AG09309 (cell line): Measurements from ENCODE around the gene ARNT2.

Experiments used
- DNase-seq: peaks from one replicate; pipeline ENCODE4 v3.0.0-alpha.2; 2010; ENCODE audit warnings: low read depth
- H3K4me3 ChIP-seq: 2 replicates; pipeline ENCODE4 v1.5.1; 2011; ENCODE audit warnings: mild to moderate bottlenecking, low read depth, low read length, moderate library complexity; ENCODE audit not compliant: control insufficient read depth
- TF ChIP-seq, protein P1 (sequence below): IDR thresholded peaks from 2 replicates; pipeline ENCODE4 v1.5.1; 2011; ENCODE audit warnings: mild to moderate bottlenecking, low read depth, low read length, inconsistent platforms; ENCODE audit not compliant: insufficient read depth, control insufficient read depth; ENCODE audit errors: missing control alignments

Gene ARNT2

DNA sequence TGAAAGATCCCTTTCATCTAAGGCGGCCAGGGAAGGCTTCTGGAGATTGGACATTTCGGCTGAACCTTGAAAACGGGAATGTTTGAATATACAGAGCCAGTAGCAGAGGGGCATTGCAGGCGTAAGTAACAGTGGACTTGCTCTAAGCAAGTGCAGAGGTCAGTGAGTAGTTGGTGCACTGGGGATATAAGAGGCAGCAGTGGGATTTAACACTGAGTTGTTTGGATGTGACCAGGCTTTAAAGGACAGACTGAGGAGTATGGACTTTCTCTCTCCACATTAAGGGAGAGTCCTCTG is 1.3 kb downstream of the ARNT2 start:
- no peak overlapping the region for H3K4me3 ChIP-seq
- TF ChIP-seq, protein P1, sequence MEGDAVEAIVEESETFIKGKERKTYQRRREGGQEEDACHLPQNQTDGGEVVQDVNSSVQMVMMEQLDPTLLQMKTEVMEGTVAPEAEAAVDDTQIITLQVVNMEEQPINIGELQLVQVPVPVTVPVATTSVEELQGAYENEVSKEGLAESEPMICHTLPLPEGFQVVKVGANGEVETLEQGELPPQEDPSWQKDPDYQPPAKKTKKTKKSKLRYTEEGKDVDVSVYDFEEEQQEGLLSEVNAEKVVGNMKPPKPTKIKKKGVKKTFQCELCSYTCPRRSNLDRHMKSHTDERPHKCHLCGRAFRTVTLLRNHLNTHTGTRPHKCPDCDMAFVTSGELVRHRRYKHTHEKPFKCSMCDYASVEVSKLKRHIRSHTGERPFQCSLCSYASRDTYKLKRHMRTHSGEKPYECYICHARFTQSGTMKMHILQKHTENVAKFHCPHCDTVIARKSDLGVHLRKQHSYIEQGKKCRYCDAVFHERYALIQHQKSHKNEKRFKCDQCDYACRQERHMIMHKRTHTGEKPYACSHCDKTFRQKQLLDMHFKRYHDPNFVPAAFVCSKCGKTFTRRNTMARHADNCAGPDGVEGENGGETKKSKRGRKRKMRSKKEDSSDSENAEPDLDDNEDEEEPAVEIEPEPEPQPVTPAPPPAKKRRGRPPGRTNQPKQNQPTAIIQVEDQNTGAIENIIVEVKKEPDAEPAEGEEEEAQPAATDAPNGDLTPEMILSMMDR, result no peak

DNA sequence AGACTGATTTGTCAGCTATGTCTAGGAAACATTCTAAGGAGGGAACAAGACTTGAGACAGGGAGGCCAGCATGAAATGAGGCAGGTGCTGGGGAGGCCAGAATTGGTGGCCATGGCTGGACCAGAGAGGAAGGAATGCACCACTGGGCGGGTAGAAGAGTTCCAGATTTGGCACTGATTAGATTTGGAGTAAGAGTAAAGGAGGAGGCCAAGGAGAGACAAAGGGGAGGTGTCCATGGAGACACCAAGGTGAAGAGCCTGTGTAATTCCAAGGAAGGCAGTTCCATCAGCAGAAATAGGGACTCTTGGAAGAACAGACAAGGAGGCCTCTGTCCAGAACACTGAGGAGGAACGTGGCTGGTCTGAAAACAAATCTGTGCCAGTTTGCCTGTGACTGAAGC is 1.8 kb downstream of the ARNT2 start:
- TF ChIP-seq, protein P1, result no peak

More for the DNA sequence above, 1.3 kb downstream of the ARNT2 start:
- no peak for DNase-seq

DNA sequence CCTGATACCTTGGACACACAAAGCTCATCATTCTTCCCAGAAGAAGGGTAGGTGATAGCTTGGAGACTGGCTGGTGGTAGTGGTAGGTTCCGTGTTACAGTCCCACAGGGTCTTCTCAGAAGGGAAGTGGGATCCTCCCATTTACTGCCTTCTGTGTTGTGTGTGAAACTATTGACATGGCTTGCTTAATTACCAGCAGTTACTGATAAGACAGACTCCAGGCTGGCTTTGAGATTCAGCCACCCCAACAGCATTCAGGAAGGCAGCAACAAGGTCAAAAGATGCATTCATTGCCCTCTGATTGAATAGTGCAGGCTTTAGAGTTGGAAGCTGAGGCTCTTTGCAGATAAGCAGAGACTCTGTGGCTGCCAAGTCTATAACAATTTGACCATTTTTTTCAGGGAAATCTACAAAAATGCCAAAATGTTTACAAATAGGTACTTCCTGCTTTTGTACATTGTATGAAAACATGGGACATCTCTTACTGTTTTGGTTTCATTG is 7.7 kb downstream of the ARNT2 start:
- DNase-seq, result no peak
- TF ChIP-seq, protein P1, result no peak
- no peak overlapping the region for H3K4me3 ChIP-seq

More for the DNA sequence above, 1.8 kb downstream of the ARNT2 start:
- no peak overlapping the region for H3K4me3 ChIP-seq
- no peak for DNase-seq

DNA sequence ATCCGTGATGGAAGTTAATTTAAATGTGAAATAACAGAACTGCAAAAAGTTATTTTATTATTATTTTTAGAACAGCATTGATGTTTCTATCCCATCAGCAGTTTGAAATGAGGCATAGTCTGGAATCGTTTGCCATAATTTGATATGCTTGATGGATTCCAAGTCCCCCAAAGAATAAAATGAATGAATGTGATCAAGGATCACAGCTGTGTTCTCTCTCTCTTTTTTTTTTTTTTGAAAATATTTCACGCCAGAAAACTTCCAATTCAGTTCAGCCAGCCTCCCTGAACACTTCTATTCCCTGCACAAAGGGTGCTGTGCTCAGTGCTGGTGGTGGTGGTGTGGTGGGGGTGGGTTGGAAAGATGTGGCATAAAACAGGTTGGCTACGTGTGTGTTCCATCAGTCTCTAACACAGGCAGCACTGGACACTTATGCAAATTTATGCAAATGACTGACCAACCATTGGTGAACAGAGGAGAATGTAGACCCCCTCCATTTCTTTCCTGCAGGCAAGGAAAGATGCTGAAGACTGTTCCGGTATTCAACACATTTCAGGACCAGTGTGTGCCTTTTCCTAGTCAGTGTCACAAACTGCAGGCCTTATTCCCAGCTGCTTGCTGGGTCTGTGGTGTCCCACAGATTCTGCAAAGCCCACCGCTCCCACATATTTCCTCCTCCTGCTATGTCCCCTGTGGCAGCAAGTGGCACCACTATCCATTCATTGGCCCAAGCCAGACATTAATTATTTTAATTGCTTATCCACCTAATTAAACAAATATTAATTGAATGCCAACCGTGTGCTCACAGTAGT is 10.6 kb downstream of the ARNT2 start:
- DNase-seq, result no peak
- H3K4me3 ChIP-seq, result no peak overlapping the region
- TF ChIP-seq, protein P1, result no peak

DNA sequence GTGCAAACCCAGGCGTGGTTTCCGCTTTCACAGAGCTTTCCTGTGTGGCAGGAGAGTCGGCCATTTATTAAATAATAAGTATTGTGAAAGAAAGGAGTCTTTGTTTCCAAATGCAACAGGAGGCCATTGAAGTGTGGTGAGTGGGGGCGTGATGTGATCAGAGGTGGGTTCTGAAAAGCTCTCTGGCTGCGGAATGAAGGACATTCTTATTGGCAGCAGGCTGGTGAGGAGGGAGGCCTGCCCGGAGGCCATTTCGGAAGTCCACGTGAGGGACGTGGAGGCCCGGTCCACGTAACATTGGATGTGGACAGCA is 11.1 kb downstream of the ARNT2 start:
- DNase-seq, result no peak
- TF ChIP-seq, protein P1, result no peak
- H3K4me3 ChIP-seq, result no peak overlapping the region

DNA sequence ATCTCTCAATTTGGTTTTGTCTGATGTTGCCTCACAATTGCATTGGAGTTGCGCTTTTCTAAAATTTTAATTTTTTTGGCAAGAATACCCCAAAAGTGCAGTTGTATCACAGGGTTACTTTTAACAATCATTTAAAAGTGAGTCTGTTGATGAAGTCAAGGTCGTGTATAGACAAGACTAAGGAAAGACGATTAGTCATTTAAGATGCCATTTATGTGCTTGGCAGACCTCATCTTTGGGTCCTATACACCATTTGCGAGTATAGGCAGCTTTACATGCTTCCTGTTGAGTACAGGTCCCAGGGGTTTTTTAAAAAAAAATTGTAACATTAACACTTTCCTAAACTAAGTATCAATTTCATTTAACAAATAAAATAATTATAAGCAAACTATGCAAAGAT is 12.5 kb downstream of the ARNT2 start:
- DNase-seq, result no peak
- TF ChIP-seq, protein P1, result no peak
- H3K4me3 ChIP-seq, result no peak overlapping the region

DNA sequence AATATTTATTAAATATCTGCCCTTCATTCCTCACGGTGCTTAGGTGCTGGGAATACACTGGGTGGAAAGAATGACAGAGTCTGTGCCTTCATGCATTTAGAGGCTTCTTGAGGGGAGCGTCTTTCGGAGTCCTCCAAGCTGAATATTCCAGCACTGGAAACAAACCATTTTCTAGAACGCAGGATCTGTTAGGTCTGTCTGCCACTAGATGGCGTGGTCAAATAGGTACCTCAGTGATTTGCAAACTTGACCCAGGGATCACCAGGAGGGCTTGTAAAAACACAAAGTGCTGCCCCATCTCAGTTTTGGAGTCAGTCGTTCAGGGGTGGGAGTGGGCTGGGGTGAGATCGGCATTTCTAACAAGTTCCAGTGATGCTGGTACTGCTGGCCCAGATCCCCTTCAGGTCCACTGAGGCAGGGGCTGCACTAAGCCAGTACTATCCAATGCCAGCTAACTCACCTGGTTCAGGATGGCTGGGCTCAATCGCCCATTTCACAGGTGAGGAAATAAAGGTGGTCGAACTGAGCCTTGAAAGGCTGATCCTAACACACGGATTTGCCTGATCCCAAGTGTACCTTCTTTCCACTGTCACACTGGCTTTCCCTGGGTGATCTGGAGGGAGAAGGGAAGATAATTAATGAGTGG is 14.8 kb downstream of the ARNT2 start:
- peak; percentile 24 for DNase-seq
- TF ChIP-seq, protein P1, result peak; percentile 78
- H3K4me3 ChIP-seq, result no peak overlapping the region
